ENCODE results near the gene ANKEF1. TPM values are rescaled to one million over a fixed set of nuclear protein-coding genes. Genes with fewer than 3 reads are reported as not detected.
A peak's percentile ranks its signal among the peaks of the same experiment; 100 is the strongest.

Gene ANKEF1
- total RNA-seq, 4 donors from 2014 or later = 10.1 to 14.2 (median 11.5) TPM

- 93 to 94% methylated on average over 1 of the region's 1 CpG for WGBS, 2 donors
- DNase-seq = no peak
- intact Hi-C loops (cut with DNase I) = no loop called here
These were observed 16.4 kb downstream of the ANKEF1 start for GRCh38 chr20:10051185-10051584.

GRCh38 chr20:10059006-10059405, 24.2 kb downstream of the ANKEF1 start:
- intact Hi-C loops (cut with DNase I) = no loop called here
- Histone ChIP-seq H3K36me3 (peaks cover 0 to 23% of the 10 kb centered on the region in 2 donors), H3K9me3 (no peaks in the 10 kb centered on the region), H3K27me3 (no peaks in the 10 kb centered on the region), H3K4me1 (no peaks in the 10 kb centered on the region), H3K27ac (no peak overlapping the region), H3K4me3 (replicated peaks in 1 of 3) (no peak overlapping the region)
- no peak for DNase-seq
- no peak for TF ChIP-seq POLR2A (IDR thresholded peaks at IDR 0.05)
- TF ChIP-seq CTCF (IDR thresholded peaks at IDR 0.05) = no peak
- WGBS, 2 donors = 75 to 78% methylated on average over 2 of the region's 2 CpGs

More at GRCh38 chr20:10051185-10051584, 16.4 kb downstream of the ANKEF1 start:
- TF ChIP-seq POLR2A (IDR thresholded peaks at IDR 0.05) = no peak
- no peak for TF ChIP-seq CTCF (IDR thresholded peaks at IDR 0.05)
- Histone ChIP-seq H3K27ac (no peak overlapping the region), H3K9me3 (no peaks in the 10 kb centered on the region), H3K27me3 (no peaks in the 10 kb centered on the region), H3K36me3 (peaks cover 0 to 11% of the 10 kb centered on the region in 2 donors), H3K4me1 (no peaks in the 10 kb centered on the region), H3K4me3 (replicated peaks in 1 of 3) (no peak overlapping the region)

- TF ChIP-seq CTCF (IDR thresholded peaks at IDR 0.05) (no peak), POLR2A (IDR thresholded peaks at IDR 0.05) (no peak)
- DNase-seq = peak; percentile 20 to 40
- Histone ChIP-seq H3K27ac (no peak overlapping the region), H3K36me3 (peaks cover 0 to 15% of the 10 kb centered on the region in 2 donors), H3K9me3 (no peaks in the 10 kb centered on the region), H3K4me1 (no peaks in the 10 kb centered on the region), H3K27me3 (no peaks in the 10 kb centered on the region), H3K4me3 (replicated peaks in 1 of 3) (no peak overlapping the region)
- intact Hi-C loops (cut with DNase I) = no loop called here
- WGBS, 2 donors = 48 to 59% methylated on average over 8 of the region's 8 CpGs
These were observed 25.4 kb downstream of the ANKEF1 start for GRCh38 chr20:10060226-10060625.

GRCh38 chr20:10061641-10062040, 26.9 kb downstream of the ANKEF1 start:
- no peak for TF ChIP-seq CTCF (IDR thresholded peaks at IDR 0.05)
- no peak for TF ChIP-seq POLR2A (IDR thresholded peaks at IDR 0.05)
- DNase-seq = peak; percentile 55 to 61
- no peaks in the 10 kb centered on the region for H3K9me3 ChIP-seq
- WGBS, 2 donors = 25 to 27% methylated on average over 2 of the region's 2 CpGs
- H3K27me3 ChIP-seq = no peaks in the 10 kb centered on the region
- no peak overlapping the region for H3K4me3 ChIP-seq (replicated peaks in 1 of 3)
- H3K27ac ChIP-seq = no peak overlapping the region
- intact Hi-C loops (cut with DNase I) = no loop called here
- no peaks in the 10 kb centered on the region for H3K4me1 ChIP-seq
- H3K36me3 ChIP-seq = peaks cover 0 to 9% of the 10 kb centered on the region in 2 donors

GRCh38 chr20:10063482-10063881, 28.7 kb downstream of the ANKEF1 start:
- intact Hi-C loops (cut with DNase I) = no loop called here
- no peak overlapping the region for H3K4me3 ChIP-seq (replicated peaks in 1 of 3)
- H3K36me3 ChIP-seq = no peaks in the 10 kb centered on the region
- H3K27me3 ChIP-seq = no peaks in the 10 kb centered on the region
- no peaks in the 10 kb centered on the region for H3K9me3 ChIP-seq
- DNase-seq = no peak
- 83 to 100% methylated on average over 2 of the region's 2 CpGs for WGBS, 2 donors
- H3K27ac ChIP-seq = no peak overlapping the region
- H3K4me1 ChIP-seq = no peaks in the 10 kb centered on the region
- TF ChIP-seq POLR2A (IDR thresholded peaks at IDR 0.05) (no peak), CTCF (IDR thresholded peaks at IDR 0.05) (no peak)

Data from thyroid gland (tissue), 4 donors.